ENCODE measurements around the gene NOX5.

The NOX5 gene

DNA sequence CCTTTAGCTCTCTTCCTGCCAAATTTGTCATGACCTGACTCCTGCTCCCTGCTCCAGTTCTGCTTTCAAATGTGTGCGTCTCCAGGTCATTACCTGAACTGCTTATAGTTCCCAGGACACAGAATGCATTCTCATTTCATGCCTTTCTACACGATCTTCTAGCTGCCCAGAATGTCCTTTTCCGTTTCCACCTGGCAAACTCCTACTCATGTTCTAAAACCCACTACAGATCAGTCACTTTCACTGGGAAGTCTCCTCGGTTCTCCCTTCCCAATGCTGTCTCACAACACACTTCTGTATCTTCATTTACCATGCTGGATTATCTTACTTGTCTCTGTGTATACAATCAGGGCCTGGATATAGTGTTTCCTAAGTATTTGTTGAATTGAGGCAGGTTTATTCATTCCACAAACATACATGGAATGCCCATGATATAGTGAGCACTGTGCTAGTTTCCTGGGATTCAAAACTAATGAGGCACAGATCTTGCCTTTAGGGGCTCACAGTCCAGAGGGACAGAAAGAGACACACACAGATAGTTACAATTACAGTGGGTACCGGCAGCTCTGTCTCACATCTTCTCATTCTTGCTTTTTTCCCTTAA is 1.6 kb upstream of the NOX5 start:
- TF ChIP-seq, protein P1, sequence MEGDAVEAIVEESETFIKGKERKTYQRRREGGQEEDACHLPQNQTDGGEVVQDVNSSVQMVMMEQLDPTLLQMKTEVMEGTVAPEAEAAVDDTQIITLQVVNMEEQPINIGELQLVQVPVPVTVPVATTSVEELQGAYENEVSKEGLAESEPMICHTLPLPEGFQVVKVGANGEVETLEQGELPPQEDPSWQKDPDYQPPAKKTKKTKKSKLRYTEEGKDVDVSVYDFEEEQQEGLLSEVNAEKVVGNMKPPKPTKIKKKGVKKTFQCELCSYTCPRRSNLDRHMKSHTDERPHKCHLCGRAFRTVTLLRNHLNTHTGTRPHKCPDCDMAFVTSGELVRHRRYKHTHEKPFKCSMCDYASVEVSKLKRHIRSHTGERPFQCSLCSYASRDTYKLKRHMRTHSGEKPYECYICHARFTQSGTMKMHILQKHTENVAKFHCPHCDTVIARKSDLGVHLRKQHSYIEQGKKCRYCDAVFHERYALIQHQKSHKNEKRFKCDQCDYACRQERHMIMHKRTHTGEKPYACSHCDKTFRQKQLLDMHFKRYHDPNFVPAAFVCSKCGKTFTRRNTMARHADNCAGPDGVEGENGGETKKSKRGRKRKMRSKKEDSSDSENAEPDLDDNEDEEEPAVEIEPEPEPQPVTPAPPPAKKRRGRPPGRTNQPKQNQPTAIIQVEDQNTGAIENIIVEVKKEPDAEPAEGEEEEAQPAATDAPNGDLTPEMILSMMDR (IDR thresholded peaks at IDR 0.05; ENCODE audit: extremely low read depth, missing control alignments) = no peak
- DNase-seq (ENCODE audit: low spot score) = no peak

DNA sequence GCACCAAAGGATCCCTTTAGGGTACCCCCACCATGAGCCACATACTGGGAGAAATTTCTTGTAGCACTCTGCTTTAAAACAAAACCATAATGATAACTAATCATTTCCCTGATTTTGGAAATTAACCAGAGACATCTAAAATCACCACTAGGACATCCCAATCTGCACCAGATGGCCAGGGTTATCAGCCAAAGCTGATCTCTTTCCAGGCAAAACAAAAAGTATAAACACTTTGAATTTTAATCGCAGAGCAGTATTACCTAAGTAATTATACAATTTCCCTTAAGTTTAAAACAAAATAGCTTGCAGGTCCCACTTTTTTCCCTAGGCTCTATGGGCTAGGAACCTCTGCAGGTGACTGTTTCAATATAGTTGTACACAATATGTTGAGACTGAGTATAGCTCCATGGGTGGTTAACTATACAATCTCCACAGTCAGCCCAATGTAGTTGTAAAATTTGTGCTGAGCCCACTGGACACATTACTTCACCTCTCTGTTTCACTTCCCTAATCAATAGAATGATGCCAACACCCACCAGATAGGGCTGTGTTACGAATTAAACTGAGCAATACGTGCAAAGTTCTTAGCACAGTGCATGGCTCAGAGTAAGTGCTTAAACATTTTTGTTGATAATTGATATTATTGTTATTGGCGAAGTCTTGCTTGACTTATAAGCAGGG is 629 bp upstream of the NOX5 start:
- no peak for DNase-seq (ENCODE audit: low spot score)
- TF ChIP-seq, protein P1 (IDR thresholded peaks at IDR 0.05; ENCODE audit: extremely low read depth, missing control alignments) = no peak

DNA sequence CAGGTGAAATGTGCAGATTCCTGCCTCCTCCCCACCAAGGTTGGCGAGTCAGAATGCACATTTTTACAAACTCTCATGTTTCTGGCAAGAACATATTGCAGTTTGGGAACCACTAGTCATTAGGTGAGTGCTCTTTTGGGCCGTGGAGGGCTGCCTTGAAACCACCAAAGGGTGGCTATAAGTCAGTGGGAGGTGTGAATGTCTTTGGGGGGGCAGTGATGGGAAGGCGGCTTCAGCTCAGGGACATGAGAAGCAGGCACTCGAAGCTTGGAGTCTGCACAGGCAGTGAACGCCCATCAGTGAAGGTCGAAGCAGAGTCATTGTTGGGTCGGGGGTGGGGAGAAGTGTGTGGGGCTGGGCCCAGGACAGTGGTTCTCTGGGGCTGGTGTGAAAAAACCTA is 1.1 kb downstream of the NOX5 start:
- TF ChIP-seq, protein P1 (IDR thresholded peaks at IDR 0.05; ENCODE audit: extremely low read depth, missing control alignments) = no peak
- DNase-seq (ENCODE audit: low spot score) = no peak

DNA sequence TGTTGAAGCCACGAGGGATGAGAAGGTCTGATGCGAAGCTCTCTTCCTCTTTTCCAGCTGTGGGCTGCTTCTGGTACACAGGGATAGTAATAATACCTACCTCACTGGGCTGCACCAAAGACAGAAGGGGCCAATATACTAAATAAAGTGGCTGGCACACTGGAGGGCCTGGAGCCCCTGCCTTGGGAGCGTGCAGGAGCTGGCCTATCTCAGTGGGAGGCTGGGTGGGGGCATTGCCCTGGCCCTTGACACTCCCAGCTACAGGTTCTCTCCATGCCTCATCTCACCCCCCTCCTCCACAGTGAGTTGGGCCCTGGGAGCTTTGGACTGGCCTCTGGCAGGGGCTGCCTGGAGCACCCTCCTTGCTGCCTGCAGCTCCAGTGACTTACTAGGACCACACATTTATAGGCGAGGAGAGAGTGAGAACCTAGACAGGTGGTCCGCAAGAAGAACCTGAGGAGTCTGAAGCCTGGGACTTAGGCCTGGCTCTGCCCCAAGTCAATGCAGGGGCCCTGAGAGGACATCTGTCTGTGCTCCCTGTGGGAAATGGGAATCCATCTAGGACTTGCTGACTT is 1.6 kb downstream of the NOX5 start:
- no peak for DNase-seq (ENCODE audit: low spot score)
- TF ChIP-seq, protein P1 (IDR thresholded peaks at IDR 0.05; ENCODE audit: extremely low read depth, missing control alignments) = no peak

- no peak for DNase-seq (ENCODE audit: low spot score)
- TF ChIP-seq, protein P1 (IDR thresholded peaks at IDR 0.05; ENCODE audit: extremely low read depth, missing control alignments) = no peak
Observed at GRCh38 chr15:69017978-69018377, 3.5 kb downstream of the NOX5 start.

GRCh38 chr15:69018951-69019350 is 4.5 kb downstream of the NOX5 start:
- DNase-seq (ENCODE audit: low spot score) = no peak
- TF ChIP-seq, protein P1 (IDR thresholded peaks at IDR 0.05; ENCODE audit: extremely low read depth, missing control alignments) = no peak

DNA sequence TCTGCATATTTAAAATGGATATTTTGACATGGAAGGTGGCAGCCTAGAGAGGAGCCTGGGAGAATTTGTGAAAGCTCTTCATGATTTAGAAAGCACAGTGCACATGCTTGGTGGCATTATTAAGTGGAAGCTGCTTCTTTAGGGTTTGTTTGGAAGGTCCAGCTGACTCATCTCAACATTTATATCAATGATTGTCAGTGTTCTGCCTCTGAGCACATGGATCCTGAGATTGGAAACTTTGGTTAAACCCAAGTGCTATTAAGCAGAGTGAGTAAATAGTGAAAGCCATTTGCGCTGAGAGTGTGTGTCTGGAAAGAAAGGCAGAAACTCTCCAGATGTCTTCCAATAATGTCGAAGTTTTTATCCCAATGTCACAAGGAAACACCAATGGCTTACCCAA is 7.4 kb downstream of the NOX5 start:
- no peak for DNase-seq (ENCODE audit: low spot score)
- TF ChIP-seq, protein P1 (IDR thresholded peaks at IDR 0.05; ENCODE audit: extremely low read depth, missing control alignments) = no peak
